ENCODE data around the gene PATL2.
"Not testable (repeated sequence)": the region's sequence is repeated elsewhere in the genome, so short reads cannot be mapped to it uniquely, and the experiment has no call there.

Gene PATL2

GRCh38 chr15:44735482-44736180 lies 24.5 kb upstream of the PATL2 start:
- DNase-seq = no peak
- no peak for TF ChIP-seq CTCF (IDR thresholded peaks at IDR 0.05; ENCODE audit: low read depth, low read length)
- Histone ChIP-seq H3K9me3 (ENCODE audit: severe bottlenecking) (no peaks in the 10 kb centered on the region), H3K27ac (no peak overlapping the region), H3K27me3 (ENCODE audit: insufficient read depth, low read depth, severe bottlenecking) (no peaks in the 10 kb centered on the region), H3K4me3 (ENCODE audit: low read depth, low read length) (no peak overlapping the region), H3K36me3 (no peaks in the 10 kb centered on the region)

GRCh38 chr15:44734839-44735481 lies 23.8 kb upstream of the PATL2 start:
- Histone ChIP-seq H3K27me3 (ENCODE audit: insufficient read depth, low read depth, severe bottlenecking) (no peaks in the 10 kb centered on the region), H3K36me3 (no peaks in the 10 kb centered on the region), H3K27ac (no peak overlapping the region), H3K4me3 (ENCODE audit: low read depth, low read length) (no peak overlapping the region), H3K9me3 (ENCODE audit: severe bottlenecking) (no peaks in the 10 kb centered on the region)
- no peak for TF ChIP-seq CTCF (IDR thresholded peaks at IDR 0.05; ENCODE audit: low read depth, low read length)
- no peak for DNase-seq

- Histone ChIP-seq H3K27ac (peak overlapping the region; percentile 70), H3K9me3 (ENCODE audit: severe bottlenecking) (no peaks in the 10 kb centered on the region), H3K36me3 (no peaks in the 10 kb centered on the region), H3K27me3 (ENCODE audit: insufficient read depth, low read depth, severe bottlenecking) (no peaks in the 10 kb centered on the region), H3K4me3 (ENCODE audit: low read depth, low read length) (peak overlapping the region; percentile 75)
- no peak for TF ChIP-seq CTCF (IDR thresholded peaks at IDR 0.05; ENCODE audit: low read depth, low read length)
- peak; percentile 22 for DNase-seq
These were observed 18.4 kb upstream of the PATL2 start for GRCh38 chr15:44729408-44730127.

GRCh38 chr15:44728576-44729407 lies 17.7 kb upstream of the PATL2 start:
- Histone ChIP-seq H3K9me3 (ENCODE audit: severe bottlenecking) (no peaks in the 10 kb centered on the region), H3K27me3 (ENCODE audit: insufficient read depth, low read depth, severe bottlenecking) (no peaks in the 10 kb centered on the region), H3K36me3 (no peaks in the 10 kb centered on the region), H3K27ac (peak overlapping the region; percentile 70), H3K4me3 (ENCODE audit: low read depth, low read length) (peak overlapping the region; percentile 75)
- peak; percentile 94 for DNase-seq
- no peak for TF ChIP-seq CTCF (IDR thresholded peaks at IDR 0.05; ENCODE audit: low read depth, low read length)

GRCh38 chr15:44728232-44728575 lies 17.1 kb upstream of the PATL2 start:
- not testable (repeated sequence) for H3K36me3 ChIP-seq; H3K27me3 ChIP-seq (ENCODE audit: insufficient read depth, low read depth, severe bottlenecking); H3K9me3 ChIP-seq (ENCODE audit: severe bottlenecking); DNase-seq
- peak overlapping the region; percentile 70 for H3K27ac ChIP-seq
- H3K4me3 ChIP-seq (ENCODE audit: low read depth, low read length) = peak overlapping the region; percentile 75
